NK-92 treated with Interleukin-12 subunit alpha and Interleukin-12 subunit beta, amount 100 ng/mL, for 24 hours (cell line): ENCODE measurements around the gene STK38.
A peak's percentile ranks its signal among the peaks of the same experiment; 100 is the strongest.

ENCODE experiments used
- DNase-seq: peaks from one replicate; lab custom pipeline; 2025; lab: John Stamatoyannopoulos, UW

Gene STK38

DNA sequence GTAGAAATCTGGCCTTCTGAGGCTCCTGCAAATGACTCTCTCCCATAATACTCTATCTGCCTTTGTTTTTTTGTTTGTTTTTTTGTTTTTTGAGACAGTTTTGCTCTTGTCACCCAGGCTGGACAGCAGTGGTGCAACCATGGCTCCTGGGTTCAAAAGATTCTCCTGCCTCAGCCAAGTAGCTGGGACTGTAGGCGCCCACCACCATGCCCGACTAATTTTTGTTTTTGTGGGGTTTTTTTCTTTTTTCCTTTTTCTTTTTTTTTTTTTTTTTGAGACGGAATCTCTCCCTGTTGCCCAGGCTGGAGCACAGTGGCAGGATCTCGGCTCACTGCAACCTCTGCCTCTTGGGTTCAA lies 16.6 kb upstream of the STK38 start:
- DNase-seq: no peak

- DNase-seq: no peak
Observed at GRCh38 chr6:36563237-36563927, 16.1 kb upstream of the STK38 start.

- no peak for DNase-seq
Observed at GRCh38 chr6:36560822-36561221, 13.5 kb upstream of the STK38 start.

DNA sequence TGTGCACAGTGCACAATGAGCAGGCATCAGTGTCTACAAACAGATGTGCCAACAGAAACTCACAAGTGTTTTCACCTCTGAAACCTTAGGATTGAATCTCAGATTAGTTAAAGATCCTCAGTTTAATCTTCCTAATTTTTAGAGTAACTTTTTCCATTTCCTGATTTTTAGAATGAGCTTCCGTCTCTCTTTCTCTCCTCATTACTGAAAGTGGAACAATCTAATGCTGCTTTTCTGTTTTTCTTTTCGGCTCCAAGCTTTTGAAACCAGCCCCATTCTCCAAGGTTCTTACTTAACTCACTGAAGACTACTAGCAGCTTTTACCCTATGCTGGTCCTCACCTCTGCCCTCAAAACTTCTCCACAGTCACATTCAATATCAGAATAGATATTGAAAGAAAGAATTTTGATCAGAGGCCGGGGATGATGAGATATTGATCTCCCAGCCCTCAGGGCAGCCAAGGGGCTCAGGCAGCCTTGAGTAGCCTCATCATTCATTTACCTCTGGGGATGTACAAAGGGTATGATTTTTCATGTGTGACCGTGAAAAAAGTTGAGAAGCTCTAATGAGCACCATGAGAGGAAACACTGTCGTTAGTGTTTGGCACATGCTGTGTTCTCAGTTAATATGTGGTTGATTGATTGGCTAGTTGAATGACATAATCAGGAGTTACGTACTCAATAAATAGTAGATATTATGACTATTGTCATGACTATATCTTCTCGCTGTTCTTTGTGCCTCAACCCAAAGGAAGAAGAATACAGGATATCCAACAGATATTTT lies 11.9 kb upstream of the STK38 start:
- no peak for DNase-seq

DNA sequence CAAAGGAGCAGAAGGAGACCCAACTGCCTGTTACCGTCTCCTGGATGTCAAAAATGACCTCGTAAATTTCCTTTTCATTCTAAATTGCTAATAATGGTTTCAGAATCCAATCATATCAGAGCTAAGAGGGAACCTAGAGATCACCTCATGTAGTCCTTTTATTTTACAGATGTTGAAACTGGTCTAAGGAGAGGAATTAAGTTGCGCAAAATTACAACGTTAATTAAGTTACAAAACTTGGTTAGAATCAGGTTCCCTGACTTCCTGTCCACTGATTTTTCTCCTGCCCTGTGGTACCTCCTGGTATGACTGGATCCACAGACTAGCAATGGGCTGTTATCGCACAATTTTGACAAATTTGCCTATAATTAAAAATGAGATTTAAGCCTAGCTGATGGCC lies 9.0 kb upstream of the STK38 start:
- no peak for DNase-seq

GRCh38 chr6:36555750-36556252 lies 8.5 kb upstream of the STK38 start:
- DNase-seq: no peak

DNA sequence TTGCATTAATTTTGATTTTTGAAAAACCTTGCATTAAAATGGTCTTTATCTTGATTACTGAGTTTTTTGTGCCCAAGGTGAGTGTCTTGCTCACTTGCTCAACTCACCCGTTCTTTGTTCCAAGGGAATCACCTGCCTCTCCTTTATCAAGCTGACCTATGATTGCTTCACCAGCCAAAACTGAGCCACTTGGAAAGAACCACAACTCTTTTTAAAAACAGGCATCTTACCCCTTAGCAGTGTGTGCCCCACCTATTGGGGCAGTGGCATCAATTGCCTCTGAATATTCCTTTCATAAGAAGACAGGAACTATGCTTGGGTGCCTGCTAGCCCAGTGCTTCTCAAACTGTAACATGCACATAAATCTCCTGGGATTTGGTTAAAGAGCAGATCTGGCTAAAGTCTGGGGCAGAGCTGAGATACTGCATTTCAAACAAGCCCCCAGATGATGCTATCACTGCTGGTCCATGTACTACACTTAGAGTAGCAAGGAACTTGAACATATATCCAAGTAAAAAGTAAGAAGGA lies 3.3 kb upstream of the STK38 start:
- DNase-seq: no peak

- DNase-seq: no peak
Observed at GRCh38 chr6:36548401-36548743, 1.1 kb upstream of the STK38 start.

GRCh38 chr6:36547646-36548400 lies 544 bp upstream of the STK38 start:
- no peak for DNase-seq

GRCh38 chr6:36546308-36546919 lies 865 bp downstream of the STK38 start:
- DNase-seq: no peak

GRCh38 chr6:36545767-36546307 lies 1.4 kb downstream of the STK38 start:
- no peak for DNase-seq

DNA sequence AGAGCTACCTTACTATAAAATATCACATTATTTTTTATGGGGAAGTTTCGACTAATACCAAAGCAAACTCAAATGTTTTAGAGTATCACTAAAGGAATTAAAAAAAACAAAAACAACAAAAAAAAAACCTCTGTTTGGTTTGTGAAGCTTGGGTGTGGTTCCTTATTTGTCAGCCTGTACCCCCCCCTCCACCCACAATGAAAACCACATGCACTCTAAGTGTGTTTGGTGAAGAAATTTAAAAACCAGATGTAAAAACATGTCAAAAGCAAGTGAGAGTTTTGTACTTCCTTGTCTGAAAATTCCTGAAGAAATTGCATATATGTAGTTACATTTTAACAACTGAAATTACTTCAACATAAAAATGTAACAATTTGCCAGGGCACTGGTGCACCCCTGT lies 3.1 kb downstream of the STK38 start:
- peak; percentile 10 for DNase-seq

GRCh38 chr6:36542041-36542440 lies 5.2 kb downstream of the STK38 start:
- DNase-seq: no peak

DNA sequence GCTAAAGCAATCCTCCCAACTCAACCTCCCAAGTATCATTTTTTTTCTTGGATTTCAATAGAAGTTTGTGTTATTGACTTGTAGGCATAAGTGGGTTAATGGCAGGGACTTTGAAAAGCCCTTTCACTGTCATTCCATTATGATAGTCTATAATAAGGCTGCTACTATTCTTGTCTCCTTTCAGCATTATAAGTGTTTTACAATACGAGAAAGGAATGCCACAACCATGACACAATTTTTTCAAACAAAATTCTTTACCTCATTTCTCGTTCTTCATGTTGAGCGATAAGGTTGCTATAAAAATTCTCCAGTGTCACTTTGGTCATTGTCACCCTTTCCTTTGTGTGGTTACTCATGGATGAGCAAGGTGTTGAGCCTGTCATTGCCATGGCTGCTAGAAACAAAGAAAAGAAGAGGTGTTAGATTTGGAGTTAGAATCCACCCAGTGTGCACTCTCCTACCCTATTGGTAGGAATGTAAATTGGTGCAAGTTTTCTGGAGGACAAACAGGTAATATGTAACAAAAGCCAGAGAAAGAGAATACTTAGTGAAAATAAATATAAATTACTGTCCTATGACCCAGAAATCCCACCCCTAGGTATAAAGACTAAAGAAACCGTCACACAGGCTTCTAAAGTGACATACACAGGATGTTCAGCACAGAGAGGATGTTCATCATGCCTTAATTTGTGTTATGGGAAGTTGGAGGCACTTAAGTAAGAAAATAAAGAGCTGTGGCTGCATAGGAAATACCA lies 7.3 kb downstream of the STK38 start:
- no peak for DNase-seq

GRCh38 chr6:36536873-36537547 lies 10.3 kb downstream of the STK38 start:
- no peak for DNase-seq

- no peak for DNase-seq
Observed at GRCh38 chr6:36533321-36533720, 14.0 kb downstream of the STK38 start.

- no peak for DNase-seq
Observed at GRCh38 chr6:36526066-36526465, 21.2 kb downstream of the STK38 start.

DNA sequence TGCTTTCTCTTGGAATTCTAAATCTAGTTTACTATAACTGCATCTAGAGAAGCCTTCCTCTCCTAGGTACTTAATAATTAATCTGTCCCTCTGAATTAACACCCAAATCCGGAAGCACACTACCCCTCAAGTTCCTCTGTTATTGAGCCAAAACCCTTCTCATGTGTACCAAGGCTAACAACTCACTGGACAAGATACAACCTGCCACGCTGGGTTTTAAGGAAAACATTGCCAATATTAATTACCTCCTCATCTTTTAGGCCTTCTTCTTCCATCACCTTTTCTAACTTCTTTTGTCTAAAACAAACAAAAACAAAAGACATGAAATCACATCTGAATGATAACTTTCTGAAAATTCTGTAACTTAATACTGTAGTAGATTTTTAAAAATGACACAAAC lies 21.9 kb downstream of the STK38 start:
- no peak for DNase-seq

DNA sequence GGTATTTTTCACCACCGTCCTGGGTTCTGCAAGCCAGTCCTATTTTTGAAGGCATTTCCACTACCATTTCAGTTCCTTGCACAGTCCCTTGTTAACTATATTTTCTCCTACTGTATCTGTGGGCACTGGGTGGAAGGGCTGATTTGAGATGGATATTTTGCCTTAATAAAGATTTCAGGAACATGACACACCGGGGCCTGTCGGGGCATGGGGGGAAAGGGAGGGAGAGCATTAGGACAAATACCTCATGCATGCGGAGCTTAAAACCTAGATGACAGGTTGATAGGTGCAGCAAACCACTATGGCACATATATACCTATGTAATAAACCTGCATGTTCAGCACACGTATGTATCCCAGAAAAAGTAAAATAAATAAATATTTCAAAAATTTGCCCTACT lies 22.4 kb downstream of the STK38 start:
- no peak for DNase-seq

DNA sequence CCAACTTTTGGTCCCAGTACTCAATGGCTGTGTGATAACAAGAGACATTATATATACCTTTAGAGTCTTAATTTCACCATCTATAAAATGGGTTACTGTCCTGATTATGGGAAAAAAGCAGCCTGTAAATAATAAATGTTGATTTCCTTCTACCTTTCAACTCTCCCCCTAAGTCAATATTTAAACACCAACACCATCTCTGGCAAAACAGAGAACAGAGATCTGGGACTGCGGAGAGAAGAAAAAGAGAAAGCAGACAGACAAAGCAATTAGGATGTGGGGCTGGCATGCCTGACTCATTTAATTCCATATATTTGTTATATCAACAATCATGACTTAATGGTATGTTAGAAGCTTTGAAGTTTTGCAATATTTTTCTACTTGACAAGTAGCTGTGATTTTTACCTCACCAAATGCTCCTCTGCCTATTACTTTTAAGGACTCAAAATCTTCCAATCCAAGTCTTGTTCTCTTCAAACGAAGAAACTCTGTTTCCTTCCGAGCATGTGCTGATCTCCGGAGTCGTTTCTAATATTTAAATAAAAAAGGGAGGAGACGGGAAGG lies 23.3 kb downstream of the STK38 start:
- DNase-seq: no peak
